Hepatocyte (in vitro differentiated cells): ENCODE results near the gene ERFL. TPM values are rescaled to one million over a fixed set of nuclear protein-coding genes. Genes with fewer than 3 reads are reported as not detected.
A peak's percentile ranks its signal among the peaks of the same experiment; 100 is the strongest.
"Not testable (repeated sequence)": the region's sequence is repeated elsewhere in the genome, so short reads cannot be mapped to it uniquely, and the experiment has no call there.

ENCODE experiments used
- DNase-seq: peaks from one replicate; pipeline ENCODE4 v3.0.0-alpha.2; 2016; ENCODE audit warnings: low spot score
- H2AFZ ChIP-seq: fragments of 200-600 bp; sonication (generic); 2 replicates; pipeline ENCODE4 v1.6.0; 2016; ENCODE audit warnings: antibody characterized with exemption, mild to moderate bottlenecking
- H3K27ac ChIP-seq: fragments of 200-600 bp; sonication (generic); 2 replicates; pipeline ENCODE4 v1.5.1; 2016; ENCODE audit warnings: mild to moderate bottlenecking
- H3K27me3 ChIP-seq: fragments of 200-600 bp; sonication (generic); 2 replicates; pipeline ENCODE4 v1.6.1; 2016
- H3K36me3 ChIP-seq: fragments of 200-600 bp; sonication (generic); replicated peaks from 2 replicates; pipeline ENCODE4 v1.5.1; 2016; ENCODE audit warnings: low read depth; ENCODE audit not compliant: insufficient read depth
- H3K4me1 ChIP-seq: fragments of 200-600 bp; sonication (generic); 2 replicates; pipeline ENCODE4 v1.5.1; 2016; ENCODE audit warnings: mild to moderate bottlenecking, moderate library complexity; ENCODE audit not compliant: insufficient read depth
- H3K4me2 ChIP-seq: fragments of 200-600 bp; sonication (generic); 2 replicates; pipeline ENCODE4 v1.6.0; 2016
- H3K4me3 ChIP-seq: fragments of 200-600 bp; sonication (generic); 2 replicates; pipeline ENCODE4 v1.5.1; 2016; ENCODE audit warnings: mild to moderate bottlenecking
- H3K79me2 ChIP-seq: fragments of 200-600 bp; sonication (generic); 2 replicates; pipeline ENCODE4 v1.6.0; 2017; ENCODE audit warnings: mild to moderate bottlenecking
- H3K9me2 ChIP-seq: fragments of 200-600 bp; sonication (generic); replicated peaks from 2 replicates; pipeline ENCODE4 v1.6.0; 2017; ENCODE audit warnings: mild to moderate bottlenecking; ENCODE audit not compliant: insufficient read depth
- H3K9me3 ChIP-seq: fragments of 200-600 bp; sonication (generic); 2 replicates; pipeline ENCODE4 v1.5.1; 2016; ENCODE audit warnings: low read depth, mild to moderate bottlenecking
- H4K20me1 ChIP-seq: fragments of 200-600 bp; sonication (generic); 2 replicates; pipeline ENCODE4 v1.6.0; 2016; ENCODE audit warnings: mild to moderate bottlenecking; ENCODE audit not compliant: insufficient read depth, poor library complexity, severe bottlenecking
- EZH2 ChIP-seq: fragments of 200-600 bp; sonication (generic); IDR thresholded peaks from 2 replicates; pipeline ENCODE4 v1.6.1; 2016; ENCODE audit warnings: antibody characterized with exemption, mild to moderate bottlenecking, borderline replicate concordance
- EZH2phosphoT487 ChIP-seq: fragments of 200-600 bp; sonication (generic); IDR thresholded peaks from one replicate; pipeline ENCODE4 v1.6.1; 2018; ENCODE audit warnings: antibody characterized with exemption, mild to moderate bottlenecking, low read depth, moderate library complexity; ENCODE audit not compliant: unreplicated experiment, severe bottlenecking
- WGBS: methylation state at CpG from one replicate; pipeline ENCODE4 v1.1.6; 2016; ENCODE audit warnings: low lambda C conversion rate; ENCODE audit errors: missing lambda C conversion rate; 5-methylcytosine and 5-hydroxymethylcytosine counted together
- polyA plus RNA-seq: library from polyadenylated mRNA; unstranded; fragments of >200 nt; fragmentation: Nextera tagmentation; extraction: Ambion mirVana; gene quantifications from 2 replicates; pipeline ENCODE4 v1.2.1, GENCODE V29; 2016
- total RNA-seq: library from RNA; depleted of rRNA; stranded (reverse); fragments of >200 nt; gene quantifications from 2 replicates; pipeline ENCODE4 v1.2.3, GENCODE V29; 2014
- TF ChIP-seq, protein P1 (sequence below): fragments of 200-600 bp; sonication (generic); IDR thresholded peaks from 2 replicates; pipeline ENCODE4 v1.5.1; 2016; ENCODE audit warnings: antibody characterized with exemption, mild to moderate bottlenecking; ENCODE audit not compliant: poor library complexity

Gene ERFL
- total and polyA plus RNA-seq, 2 experiments from 2014 or later = 0.53 TPM; not detected in 1

DNA sequence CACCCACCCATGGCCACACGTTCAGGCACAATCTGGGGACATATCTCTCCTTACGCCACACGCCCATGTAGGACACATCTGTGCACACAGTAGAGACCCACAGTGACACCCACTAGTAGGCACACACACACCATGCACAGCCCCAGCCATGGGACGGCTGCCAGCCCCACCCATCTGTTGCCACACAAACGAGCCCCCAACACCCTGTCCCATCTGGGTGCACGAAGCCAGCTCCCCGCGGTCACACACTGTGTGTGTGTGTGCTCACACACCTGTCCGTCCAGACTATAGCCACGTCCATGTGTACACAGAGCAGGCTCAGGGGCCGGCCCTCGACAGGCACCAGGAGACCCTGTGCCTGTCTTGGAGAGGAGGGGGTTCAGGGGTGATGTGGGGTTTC, 10.6 kb downstream of the ERFL start:
- TF ChIP-seq EZH2phosphoT487 (no peak), EZH2 (no peak)
- TF ChIP-seq, protein P1, sequence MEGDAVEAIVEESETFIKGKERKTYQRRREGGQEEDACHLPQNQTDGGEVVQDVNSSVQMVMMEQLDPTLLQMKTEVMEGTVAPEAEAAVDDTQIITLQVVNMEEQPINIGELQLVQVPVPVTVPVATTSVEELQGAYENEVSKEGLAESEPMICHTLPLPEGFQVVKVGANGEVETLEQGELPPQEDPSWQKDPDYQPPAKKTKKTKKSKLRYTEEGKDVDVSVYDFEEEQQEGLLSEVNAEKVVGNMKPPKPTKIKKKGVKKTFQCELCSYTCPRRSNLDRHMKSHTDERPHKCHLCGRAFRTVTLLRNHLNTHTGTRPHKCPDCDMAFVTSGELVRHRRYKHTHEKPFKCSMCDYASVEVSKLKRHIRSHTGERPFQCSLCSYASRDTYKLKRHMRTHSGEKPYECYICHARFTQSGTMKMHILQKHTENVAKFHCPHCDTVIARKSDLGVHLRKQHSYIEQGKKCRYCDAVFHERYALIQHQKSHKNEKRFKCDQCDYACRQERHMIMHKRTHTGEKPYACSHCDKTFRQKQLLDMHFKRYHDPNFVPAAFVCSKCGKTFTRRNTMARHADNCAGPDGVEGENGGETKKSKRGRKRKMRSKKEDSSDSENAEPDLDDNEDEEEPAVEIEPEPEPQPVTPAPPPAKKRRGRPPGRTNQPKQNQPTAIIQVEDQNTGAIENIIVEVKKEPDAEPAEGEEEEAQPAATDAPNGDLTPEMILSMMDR = no peak
- Histone ChIP-seq H4K20me1 (no peaks in the 10 kb centered on the region), H3K36me3 (no peaks in the 10 kb centered on the region), H2AFZ (no peak overlapping the region), H3K4me2 (no peak overlapping the region), H3K9me3 (no peaks in the 10 kb centered on the region), H3K9me2 (no peaks in the 10 kb centered on the region), H3K4me1 (no peaks in the 10 kb centered on the region), H3K27me3 (peaks cover 71% of the 10 kb centered on the region), H3K79me2 (no peaks in the 10 kb centered on the region), H3K4me3 (no peak overlapping the region), H3K27ac (no peak overlapping the region)
- WGBS = 79% methylated on average over 12 of the region's 12 CpGs
- no peak for DNase-seq

DNA sequence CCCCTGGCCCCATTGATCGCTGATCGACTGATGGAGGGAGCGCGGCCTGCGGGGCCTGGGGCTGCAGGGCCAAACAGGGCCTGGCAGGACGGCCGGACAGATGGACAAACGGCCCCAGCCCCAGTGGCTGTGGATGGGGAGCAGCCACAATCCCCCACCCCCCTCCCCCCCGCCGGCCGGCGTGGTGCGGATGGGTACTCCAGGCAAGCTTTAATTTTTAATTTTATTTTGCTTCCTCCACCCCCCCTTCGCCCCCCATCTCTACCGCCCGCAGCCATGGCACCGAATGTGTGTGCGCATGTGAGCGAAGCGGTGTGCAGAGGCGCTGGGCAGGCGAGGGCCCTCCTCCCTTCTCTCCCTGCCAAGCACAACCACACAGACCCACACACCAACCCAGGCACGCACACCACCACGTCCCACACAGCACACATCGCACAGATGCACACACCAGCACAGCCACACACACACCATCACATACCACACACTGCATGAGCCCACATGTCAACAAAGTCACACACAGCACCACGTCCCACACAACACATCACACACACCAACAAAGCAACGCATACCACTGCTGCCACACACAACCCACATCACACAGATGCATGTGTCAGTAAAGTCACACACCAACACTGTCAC, 12.4 kb downstream of the ERFL start:
- no peaks in the 10 kb centered on the region for H4K20me1 ChIP-seq
- no peak overlapping the region for H2AFZ ChIP-seq
- H3K27me3 ChIP-seq = peaks cover 71% of the 10 kb centered on the region
- H3K4me3 ChIP-seq = no peak overlapping the region
- WGBS = 56% methylated on average over 18 of the region's 27 CpGs
- H3K9me2 ChIP-seq = no peaks in the 10 kb centered on the region
- no peaks in the 10 kb centered on the region for H3K79me2 ChIP-seq
- no peak overlapping the region for H3K27ac ChIP-seq
- no peaks in the 10 kb centered on the region for H3K9me3 ChIP-seq
- H3K4me1 ChIP-seq = no peaks in the 10 kb centered on the region
- TF ChIP-seq EZH2 (no peak), EZH2phosphoT487 (no peak)
- TF ChIP-seq, protein P1 = no peak
- no peak overlapping the region for H3K4me2 ChIP-seq
- no peak for DNase-seq
- no peaks in the 10 kb centered on the region for H3K36me3 ChIP-seq

DNA sequence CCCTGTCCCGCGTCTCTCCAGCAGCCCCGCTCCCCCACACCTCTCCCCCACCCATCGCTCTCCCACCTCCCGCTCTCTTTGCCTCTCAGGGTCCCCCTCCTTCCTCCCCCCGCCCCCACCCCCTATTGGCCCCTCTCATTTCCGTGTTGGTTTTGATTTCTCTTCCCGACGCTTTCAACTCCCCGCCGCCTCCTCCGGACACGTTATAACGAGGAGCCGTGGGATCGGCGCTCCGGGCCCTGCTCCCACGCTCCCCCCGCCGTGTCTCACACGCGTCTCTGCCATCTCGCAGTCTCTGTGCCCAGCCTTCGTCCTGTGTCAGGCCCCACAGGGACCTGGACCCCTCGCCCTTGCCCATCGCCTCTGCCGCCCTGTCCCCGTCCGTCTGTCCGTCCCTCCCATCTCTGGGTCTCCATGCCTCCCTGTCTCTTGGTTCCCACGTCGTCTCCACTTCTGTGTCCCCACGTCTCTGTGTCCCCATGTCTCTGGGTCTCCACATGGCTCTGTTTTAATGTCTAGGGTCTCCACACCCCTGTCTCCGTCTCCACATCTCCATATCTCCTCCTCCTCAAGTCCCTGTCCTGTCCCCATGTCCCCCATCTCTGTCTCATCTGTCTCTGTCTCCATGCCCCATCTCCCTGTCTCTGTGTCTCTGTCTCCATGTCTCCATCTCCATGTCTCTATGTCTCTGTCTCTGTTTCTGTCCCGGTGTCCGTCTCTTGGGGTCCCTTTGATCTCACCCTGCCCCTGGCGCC, 13.1 kb downstream of the ERFL start:
- no peak overlapping the region for H3K27ac ChIP-seq
- no peaks in the 10 kb centered on the region for H3K9me2 ChIP-seq
- H3K4me2 ChIP-seq = peak overlapping the region; percentile 54
- 16% methylated on average over 32 of the region's 38 CpGs for WGBS
- no peaks in the 10 kb centered on the region for H3K9me3 ChIP-seq
- peaks cover 69% of the 10 kb centered on the region for H3K27me3 ChIP-seq
- TF ChIP-seq EZH2 (peak; percentile 33), EZH2phosphoT487 (no peak)
- TF ChIP-seq, protein P1 = no peak
- H4K20me1 ChIP-seq = no peaks in the 10 kb centered on the region
- no peaks in the 10 kb centered on the region for H3K4me1 ChIP-seq
- H3K36me3 ChIP-seq = no peaks in the 10 kb centered on the region
- no peak overlapping the region for H3K4me3 ChIP-seq
- H2AFZ ChIP-seq = no peak overlapping the region
- no peaks in the 10 kb centered on the region for H3K79me2 ChIP-seq
- no peak for DNase-seq

DNA sequence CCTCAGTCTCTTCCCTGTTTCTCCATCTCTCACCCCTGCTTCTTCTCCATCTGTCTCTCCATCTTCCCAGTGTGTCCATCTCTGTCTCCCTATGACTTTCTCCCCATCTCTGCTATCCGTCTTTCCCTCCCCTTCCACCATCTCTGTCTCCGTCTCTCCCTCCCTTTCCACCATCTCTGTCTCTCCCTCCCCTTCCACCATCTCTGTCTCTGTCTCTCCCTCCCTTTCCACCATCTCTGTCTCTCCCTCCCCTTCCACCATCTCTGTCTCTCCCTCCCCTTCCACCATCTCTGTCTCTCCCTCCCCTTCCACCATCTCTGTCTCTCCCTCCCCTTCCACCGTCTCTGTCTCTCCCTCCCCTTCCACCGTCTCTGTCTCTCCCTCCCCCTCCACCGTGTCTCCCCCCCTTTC, 13.8 kb downstream of the ERFL start:
- H2AFZ ChIP-seq, H3K4me2 ChIP-seq, H3K9me3 ChIP-seq, H3K4me1 ChIP-seq, H3K36me3 ChIP-seq, H4K20me1 ChIP-seq, H3K27ac ChIP-seq, H3K79me2 ChIP-seq, DNase-seq, H3K4me3 ChIP-seq, H3K9me2 ChIP-seq: not testable (repeated sequence)
- H3K27me3 ChIP-seq = peaks cover 69% of the 10 kb centered on the region
- no CpG with 5 or more reads among the region's 5 CpGs for WGBS
